Measurements from ENCODE around the gene INAFM2. TPM values are rescaled to one million over a fixed set of nuclear protein-coding genes. Genes with fewer than 3 reads are reported as not detected.

INAFM2 gene
- total and polyA plus RNA-seq, 9 of the 15 experiments (the other 6 are each of a cell fraction or from before 2014, with no cell fraction given) = 11.8 to 43.1 (median 27.2) TPM

- WGBS (ENCODE audit: insufficient coverage, low coverage, missing lambda C conversion rate) = 14% methylated on average over 2 of the region's 2 CpGs
- POLR2A ChIA-PET = interaction anchor here (0.9 to 1.6 kb wide), 4 partner anchors 9 to 13 kb away, joined by 3 to 13 read pairs (median 4); no protein-coding TSS in a partner anchor
- Histone ChIP-seq H3K9me3 (replicated peaks; ENCODE audit: control insufficient read depth, insufficient read depth, low read depth, low read length) (no peaks in the 10 kb centered on the region), H3K9ac (ENCODE audit: insufficient read depth in 1 of 2, low read depth in 2 of 2, low read length in 2 of 2) (peak overlapping the region in 1 of 2 experiments; percentile 27; a peak in 1 of 4 replicates), H3K27me3 (ENCODE audit: control insufficient read depth in 2 of 2, insufficient read depth in 2 of 2, low read length in 2 of 2) (peaks cover 0 to 4% of the 10 kb centered on the region in 2 experiments; a peak in 1 of 5 replicates), H3K4me2 (ENCODE audit: insufficient read depth, low read length) (peak overlapping the region; percentile 55; the same call in 1 of the 2 replicates), H4K20me1 (replicated peaks; ENCODE audit: control insufficient read depth, insufficient read depth, low read length) (no peaks in the 10 kb centered on the region), H3K27ac (ENCODE audit: extremely low read depth, low read depth, low read length) (no peak overlapping the region), H3K79me2 (ENCODE audit: control insufficient read depth, insufficient read depth, low read length) (no peaks in the 10 kb centered on the region), H2AFZ (ENCODE audit: low read depth, low read length) (peak overlapping the region; percentile 78; the same call in 1 of the 2 replicates), H3K4me3 (no peak overlapping the region), H3K36me3 (ENCODE audit: control insufficient read depth, insufficient read depth, low read length) (no peaks in the 10 kb centered on the region), H3K4me1 (replicated peaks in 1 of 2; ENCODE audit: control insufficient read depth in 2 of 2, insufficient read depth in 2 of 2, low read length in 2 of 2) (peaks cover 19 to 37% of the 10 kb centered on the region in 2 experiments; a peak in 4 of 5 replicates), H3K9me1 (ENCODE audit: control insufficient read depth, insufficient read depth, low read length) (no peaks in the 10 kb centered on the region)
- in situ Hi-C loops (cut with MboI) (no loop called here), intact Hi-C loops (cut with micrococcal nuclease) (no loop called here)
- peak in 3 of 4 experiments; percentile 35 to 50 (median 36) for DNase-seq (ENCODE audit: extremely low read depth in 1 of 4, low spot score in 3 of 4)
- CTCF ChIA-PET (ENCODE audit: low intra/inter-chr PET ratio) = no interaction called here
- ATAC-seq = peak; percentile 38
- peak; percentile 77 for FAIRE-seq
- TF ChIP-seq CREB3 (tag; conservative IDR thresholded peaks at IDR 0.05; ENCODE audit: low read depth) = no peak
- no peak for TF ChIP-seq ZNF146 (CRISPR knock-in tag; IDR thresholded peaks at IDR 0.05; ENCODE audit: unreplicated experiment)
- peak in 1 of 2 experiments; percentile 7; a peak in 1 of 3 replicates for TF ChIP-seq CBX3 (IDR thresholded peaks at IDR 0.05; ENCODE audit: borderline replicate concordance in 1 of 2, low read length in 2 of 2)
- no peak for TF ChIP-seq ILK (tag; IDR thresholded peaks at IDR 0.05; ENCODE audit: borderline replicate concordance, low read depth)
- TF ChIP-seq RCOR1 (IDR thresholded peaks at IDR 0.05; ENCODE audit: borderline replicate concordance in 1 of 2, low read depth in 2 of 2, low read length in 2 of 2) = 0 out of 4 replicates have a peak, but pooled peaks of 1 of the 2 experiments have one; percentile 1
- TF ChIP-seq RUNX1 (IDR thresholded peaks at IDR 0.05; ENCODE audit: low read depth) = no peak
- no peak for TF ChIP-seq L3MBTL2 (IDR thresholded peaks at IDR 0.05)
- no peak for TF ChIP-seq EP300 (IDR thresholded peaks at IDR 0.05; ENCODE audit: low read length)
- TF ChIP-seq TCFL5 (CRISPR knock-in tag; conservative IDR thresholded peaks at IDR 0.05) = no peak
- TF ChIP-seq ZNF41 (CRISPR knock-in tag; conservative IDR thresholded peaks at IDR 0.05) = no peak
- BruUV-seq (replicated peaks) = no TSS peak
Observed at GRCh38 chr15:40300771-40301170, 22.7 kb upstream of the INAFM2 start.

All from K562 (cell line).